ENCODE data around the gene LEFTY1. TPM values are rescaled to one million over a fixed set of nuclear protein-coding genes. Genes with fewer than 3 reads are reported as not detected.

Gene LEFTY1
- total and polyA plus RNA-seq, 9 of the 15 experiments (the other 6 are each of a cell fraction or from before 2014, with no cell fraction given) = 0.07 to 0.24 (median 0.17) TPM; not detected in 5

- TF ChIP-seq MAZ (CRISPR knock-in tag; conservative IDR thresholded peaks at IDR 0.05 in 1 of 2, IDR thresholded peaks at IDR 0.05 in 1 of 2) (peak; percentile 33 to 37; a peak in 2 of 4 replicates), FOXP4 (CRISPR knock-in tag; IDR thresholded peaks at IDR 0.05; ENCODE audit: borderline replicate concordance) (peak; percentile 56; the same call in 1 of the 2 replicates), ZNF830 (CRISPR knock-in tag; IDR thresholded peaks at IDR 0.05) (0 out of 2 replicates have a peak, but pooled peaks have one; percentile 50), ZBED1 (IDR thresholded peaks at IDR 0.05) (peak; percentile 39; the same call in 1 of the 2 replicates), DLX4 (CRISPR knock-in tag; IDR thresholded peaks at IDR 0.05) (no peak), ZBTB1 (CRISPR knock-in tag; IDR thresholded peaks at IDR 0.05; ENCODE audit: borderline replicate concordance, low read depth) (peak; percentile 83), SRSF3 (IDR thresholded peaks at IDR 0.05; ENCODE audit: insufficient read depth, low read length) (no peak), ZNF140 (CRISPR knock-in tag; IDR thresholded peaks at IDR 0.05) (no peak), U2AF1 (optimal IDR thresholded peaks at IDR 0.05; ENCODE audit: low read depth, low read length) (no peak), ZBTB12 (CRISPR knock-in tag; IDR thresholded peaks at IDR 0.05) (peak; percentile 56; the same call in 1 of the 2 replicates), ZNF436 (CRISPR knock-in tag; IDR thresholded peaks at IDR 0.05) (no peak), CBX1 (IDR thresholded peaks at IDR 0.05; ENCODE audit: low read depth) (peak; percentile 61; the same call in 1 of the 2 replicates), ELF2 (CRISPR knock-in tag; IDR thresholded peaks at IDR 0.05) (peak; percentile 48; the same call in 1 of the 2 replicates), KDM2B (CRISPR knock-in tag; IDR thresholded peaks at IDR 0.05) (0 out of 2 replicates have a peak, but pooled peaks have one; percentile 21), GMEB1 (CRISPR knock-in tag; IDR thresholded peaks at IDR 0.05) (peak; percentile 65; the same call in 1 of the 2 replicates), CTCF (IDR thresholded peaks at IDR 0.05 in 2 of 3, conservative IDR thresholded peaks at IDR 0.05 in 1 of 3; ENCODE audit: insufficient read depth in 2 of 3, low read depth in 1 of 3, low read length in 3 of 3) (peak; percentile 52 to 78 (median 55); a peak in 5 of 6 replicates), ZNF589 (CRISPR knock-in tag; IDR thresholded peaks at IDR 0.05; ENCODE audit: low read depth) (no peak), ZBTB7A (IDR thresholded peaks at IDR 0.05; ENCODE audit: borderline replicate concordance, control insufficient read depth, low read depth, low read length) (peak; percentile 92), SIN3B (IDR thresholded peaks at IDR 0.05; ENCODE audit: low read depth) (0 out of 2 replicates have a peak, but pooled peaks have one; percentile 46)
These were observed 6.8 kb downstream of the LEFTY1 start, which contains the start of gene TMEM63A (continued) for GRCh38 chr1:225881959-225882693.

Data from K562 (cell line).